Hepatocyte (in vitro differentiated cells): ENCODE results near the gene RIMS1.

Source experiments
- EZH2 ChIP-seq: fragments of 200-600 bp; sonication (generic); IDR thresholded peaks from 2 replicates; pipeline ENCODE4 v1.6.1; 2016; ENCODE audit warnings: antibody characterized with exemption, mild to moderate bottlenecking, borderline replicate concordance
- EZH2phosphoT487 ChIP-seq: fragments of 200-600 bp; sonication (generic); IDR thresholded peaks from one replicate; pipeline ENCODE4 v1.6.1; 2018; ENCODE audit warnings: antibody characterized with exemption, mild to moderate bottlenecking, low read depth, moderate library complexity; ENCODE audit not compliant: unreplicated experiment, severe bottlenecking
- TF ChIP-seq, protein P1 (sequence below): fragments of 200-600 bp; sonication (generic); IDR thresholded peaks from 2 replicates; pipeline ENCODE4 v1.5.1; 2016; ENCODE audit warnings: antibody characterized with exemption, mild to moderate bottlenecking; ENCODE audit not compliant: poor library complexity

DNA sequence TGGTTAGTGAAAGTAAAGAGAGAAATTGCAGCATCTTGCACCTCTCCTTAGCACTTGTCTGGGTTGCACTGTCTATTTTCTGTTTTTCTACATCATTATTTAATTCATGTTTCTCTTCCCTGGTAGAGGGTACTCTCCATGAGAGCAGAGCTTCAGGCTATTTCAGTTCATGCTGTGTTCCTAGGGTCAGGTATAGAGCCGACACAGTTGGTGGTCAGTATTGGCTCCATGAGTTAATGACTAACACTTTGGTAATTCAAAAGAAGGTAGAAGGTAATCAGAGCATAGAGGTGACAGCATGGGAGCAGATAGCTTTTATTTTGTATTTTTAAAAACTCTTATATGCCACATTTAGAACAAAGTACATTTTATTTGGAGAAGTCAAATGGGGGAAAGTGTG, 42.7 kb downstream of the RIMS1 start:
- TF ChIP-seq, protein P1, sequence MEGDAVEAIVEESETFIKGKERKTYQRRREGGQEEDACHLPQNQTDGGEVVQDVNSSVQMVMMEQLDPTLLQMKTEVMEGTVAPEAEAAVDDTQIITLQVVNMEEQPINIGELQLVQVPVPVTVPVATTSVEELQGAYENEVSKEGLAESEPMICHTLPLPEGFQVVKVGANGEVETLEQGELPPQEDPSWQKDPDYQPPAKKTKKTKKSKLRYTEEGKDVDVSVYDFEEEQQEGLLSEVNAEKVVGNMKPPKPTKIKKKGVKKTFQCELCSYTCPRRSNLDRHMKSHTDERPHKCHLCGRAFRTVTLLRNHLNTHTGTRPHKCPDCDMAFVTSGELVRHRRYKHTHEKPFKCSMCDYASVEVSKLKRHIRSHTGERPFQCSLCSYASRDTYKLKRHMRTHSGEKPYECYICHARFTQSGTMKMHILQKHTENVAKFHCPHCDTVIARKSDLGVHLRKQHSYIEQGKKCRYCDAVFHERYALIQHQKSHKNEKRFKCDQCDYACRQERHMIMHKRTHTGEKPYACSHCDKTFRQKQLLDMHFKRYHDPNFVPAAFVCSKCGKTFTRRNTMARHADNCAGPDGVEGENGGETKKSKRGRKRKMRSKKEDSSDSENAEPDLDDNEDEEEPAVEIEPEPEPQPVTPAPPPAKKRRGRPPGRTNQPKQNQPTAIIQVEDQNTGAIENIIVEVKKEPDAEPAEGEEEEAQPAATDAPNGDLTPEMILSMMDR: no peak
- TF ChIP-seq EZH2phosphoT487: no peak
- TF ChIP-seq EZH2: no peak
